ENCODE measurements around the gene MRPS33.

MRPS33 gene

GRCh38 chr7:141024668-141025067, 9.9 kb upstream of the MRPS33 start:
- DNase-seq (ENCODE audit: low read depth): no peak
- H3K4me3 ChIP-seq (ENCODE audit: low read length): no peak overlapping the region
- TF ChIP-seq CTCF (IDR thresholded peaks at IDR 0.05; ENCODE audit: insufficient read depth, low read depth, low read length, missing control alignments): no peak

DNA sequence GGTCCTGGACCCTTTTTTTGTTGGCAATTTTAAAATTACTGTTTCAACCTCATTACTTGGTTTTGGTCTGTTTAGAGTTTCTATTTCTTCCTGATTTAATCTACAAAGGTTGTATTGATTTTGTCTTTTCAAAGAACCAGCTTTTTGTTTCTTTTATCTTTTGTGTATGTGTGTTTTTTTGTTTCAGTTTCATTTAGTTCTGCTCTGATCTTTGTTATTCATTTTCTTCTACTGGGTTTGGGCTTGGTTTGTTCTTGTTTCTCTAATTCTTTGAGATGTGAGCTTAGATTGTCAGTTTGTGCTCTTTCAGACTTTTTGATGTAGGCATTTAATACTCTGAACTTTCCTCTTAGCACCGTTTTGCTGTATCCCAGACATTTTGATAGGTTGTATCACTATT, 8.5 kb upstream of the MRPS33 start:
- DNase-seq (ENCODE audit: low read depth): no peak
- H3K4me3 ChIP-seq (ENCODE audit: low read length): no peak overlapping the region
- TF ChIP-seq CTCF (IDR thresholded peaks at IDR 0.05; ENCODE audit: insufficient read depth, low read depth, low read length, missing control alignments): no peak

GRCh38 chr7:141017555-141017954, 2.8 kb upstream of the MRPS33 start:
- no peak for TF ChIP-seq CTCF (IDR thresholded peaks at IDR 0.05; ENCODE audit: insufficient read depth, low read depth, low read length, missing control alignments)
- no peak overlapping the region for H3K4me3 ChIP-seq (ENCODE audit: low read length)
- DNase-seq (ENCODE audit: low read depth): no peak

GRCh38 chr7:141016349-141016748, 1.6 kb upstream of the MRPS33 start:
- no peak for TF ChIP-seq CTCF (IDR thresholded peaks at IDR 0.05; ENCODE audit: insufficient read depth, low read depth, low read length, missing control alignments)
- no peak overlapping the region for H3K4me3 ChIP-seq (ENCODE audit: low read length)
- DNase-seq (ENCODE audit: low read depth): no peak

- H3K4me3 ChIP-seq (ENCODE audit: low read length): peak overlapping the region; percentile 89
- TF ChIP-seq CTCF (IDR thresholded peaks at IDR 0.05; ENCODE audit: insufficient read depth, low read depth, low read length, missing control alignments): no peak
- no peak for DNase-seq (ENCODE audit: low read depth)
Observed at GRCh38 chr7:141014125-141014523, 628 bp downstream of the MRPS33 start.

DNA sequence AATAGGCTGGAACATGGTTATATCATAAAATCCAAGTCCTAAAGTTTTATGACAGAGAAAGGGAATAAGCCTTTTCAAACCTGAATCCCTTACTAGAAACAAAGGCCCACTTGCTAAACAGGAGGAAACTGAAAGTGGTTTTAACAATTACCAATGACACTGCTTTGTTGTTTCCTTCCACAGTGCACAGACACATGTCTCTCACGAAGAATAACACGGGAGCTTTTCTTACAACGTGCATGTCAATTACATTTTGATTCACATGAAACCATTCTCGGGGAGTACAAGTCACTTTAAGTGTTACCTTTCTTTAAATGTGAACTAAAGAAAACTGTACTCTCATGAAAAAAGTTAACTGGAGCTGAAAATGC, 1.4 kb downstream of the MRPS33 start:
- no peak for DNase-seq (ENCODE audit: low read depth)
- peak overlapping the region; percentile 89 for H3K4me3 ChIP-seq (ENCODE audit: low read length)
- no peak for TF ChIP-seq CTCF (IDR thresholded peaks at IDR 0.05; ENCODE audit: insufficient read depth, low read depth, low read length, missing control alignments)

DNA sequence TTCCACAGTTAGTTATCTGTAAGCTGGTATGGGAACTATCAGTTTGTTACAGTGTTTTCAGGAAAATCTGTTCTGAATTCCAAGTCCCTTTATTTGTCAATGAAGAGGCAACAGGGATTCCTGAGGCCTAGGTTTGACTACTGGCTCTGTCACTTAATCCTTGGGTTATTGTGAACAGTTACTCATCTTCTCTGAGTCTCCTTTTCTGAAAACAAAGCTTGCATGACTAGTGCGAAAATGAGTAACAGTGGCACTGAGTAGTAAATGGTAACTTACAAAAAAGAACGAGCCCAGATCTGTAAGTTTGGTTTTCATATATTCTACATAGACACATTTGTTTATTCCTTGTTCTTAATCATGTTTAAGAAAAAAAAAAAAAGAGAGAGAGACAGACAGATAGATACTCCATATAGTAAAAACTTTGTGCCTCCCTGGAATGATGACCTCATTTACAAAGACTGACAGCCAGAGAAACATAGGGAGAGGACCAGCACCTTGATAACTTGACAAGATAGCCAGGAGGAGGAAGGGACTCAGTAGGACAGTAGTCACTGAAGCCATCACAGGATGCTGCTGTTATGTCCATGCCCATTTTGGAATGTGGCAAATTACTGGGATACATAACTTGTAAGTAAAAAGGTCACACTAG, 1.9 kb downstream of the MRPS33 start:
- TF ChIP-seq CTCF (IDR thresholded peaks at IDR 0.05; ENCODE audit: insufficient read depth, low read depth, low read length, missing control alignments): no peak
- no peak overlapping the region for H3K4me3 ChIP-seq (ENCODE audit: low read length)
- peak; percentile 79 for DNase-seq (ENCODE audit: low read depth)

Measured in epithelial cell of esophagus (primary cell).